H1 (cell line): ENCODE measurements around the gene FLT1. TPM values are rescaled to one million over a fixed set of nuclear protein-coding genes. Genes with fewer than 3 reads are reported as not detected.

Experiments
- PHF8 ChIP-seq: fragments of 200-600 bp; sonication (generic); conservative IDR thresholded peaks from 2 replicates; pipeline ENCODE4 v1.7.1; 2012; ENCODE audit warnings: low read depth, mild to moderate bottlenecking, inconsistent platforms, low read length, moderate library complexity
- SP2 ChIP-seq: IDR thresholded peaks from 2 replicates; pipeline ENCODE4 v1.6.1; 2012; ENCODE audit warnings: mild to moderate bottlenecking, low read length, inconsistent platforms
- SRF ChIP-seq: IDR thresholded peaks from 2 replicates; pipeline ENCODE4 v1.6.1; 2011; ENCODE audit warnings: mild to moderate bottlenecking, low read depth, low read length, moderate library complexity
- polyA plus RNA-seq, 7 experiments: library from polyadenylated mRNA; depleted of rRNA in 3 of 7; stranded (reverse) in 5 of 7; unstranded in 2 of 7; fragments of >200 nt in 5 of 7; fragments of 200-250 nt in 2 of 7; gene quantifications; 1 replicate in 5 of 7; 2 replicates in 1 of 7; 4 replicates in 1 of 7; pipeline versions ENCODE4 v1.2.1 to v1.2.3, GENCODE V29; 2011 to 2013; ENCODE audit warnings: missing spikeins in 2 of 7, mixed read lengths in 2 of 7
- total RNA-seq: library from RNA; stranded (reverse); fragmentation: NEBNext Ultra II Directional; extraction: Animal tissue kit (Norgen Biotek cat#: 25700); gene quantifications from 2 replicates; pipeline ENCODE4 v1.2.1, GENCODE V29; 2021

Gene FLT1
- total and polyA plus RNA-seq, 2 of the 8 experiments (the other 6 are each of a cell fraction or from before 2014, with no cell fraction given) = 19.7 to 90.2 TPM

GRCh38 chr13:28447206-28447605, 47.7 kb downstream of the FLT1 start (continued):
- TF ChIP-seq SP2 = no peak
- TF ChIP-seq PHF8 = no peak
- TF ChIP-seq SRF = no peak
